HepG2 (cell line): ENCODE measurements around the gene ACSF3. TPM values are rescaled to one million over a fixed set of nuclear protein-coding genes. Genes with fewer than 3 reads are reported as not detected.
A peak's percentile ranks its signal among the peaks of the same experiment; 100 is the strongest.

Experiments
- DMAP1 ChIP-seq: IDR thresholded peaks from 2 replicates; pipeline ENCODE4 v1.6.1; 2016
- ELF4 ChIP-seq: sonication (generic); formaldehyde crosslinking; IDR thresholded peaks from 2 replicates; pipeline ENCODE4 v1.5.0; 2020; ENCODE audit warnings: missing genetic modification reagents, mild to moderate bottlenecking, moderate library complexity, borderline replicate concordance
- ETV5 ChIP-seq: IDR thresholded peaks from 2 replicates; pipeline ENCODE4 v1.6.1; 2018; ENCODE audit warnings: missing biosample characterization, missing genetic modification reagents, inconsistent platforms, borderline replicate concordance
- GLI4 ChIP-seq: sonication (generic); formaldehyde crosslinking; IDR thresholded peaks from 2 replicates; pipeline ENCODE4 v1.5.1; 2020; ENCODE audit warnings: missing genetic modification reagents, mild to moderate bottlenecking, moderate library complexity, borderline replicate concordance
- HNF4A ChIP-seq: sonication (generic); formaldehyde crosslinking; IDR thresholded peaks from 2 replicates; pipeline ENCODE4 v1.4.0; 2020; ENCODE audit warnings: missing genetic modification reagents
- KDM3A ChIP-seq: IDR thresholded peaks from 2 replicates; pipeline ENCODE4 v1.6.1; 2018; ENCODE audit warnings: low read depth, missing compliant biosample characterization
- MBD4 ChIP-seq: IDR thresholded peaks from 2 replicates; pipeline ENCODE4 v1.6.1; 2012; ENCODE audit warnings: low read length, inconsistent platforms, borderline replicate concordance
- MED8 ChIP-seq: sonication (generic); formaldehyde crosslinking; IDR thresholded peaks from 2 replicates; pipeline ENCODE4 v1.8.1; 2023; ENCODE audit warnings: mild to moderate bottlenecking, missing genetic modification reagents; ENCODE audit not compliant: insufficient replicate concordance
- NAIF1 ChIP-seq: sonication (generic); formaldehyde crosslinking; IDR thresholded peaks from 2 replicates; pipeline ENCODE4 v1.5.0; 2020; ENCODE audit warnings: mild to moderate bottlenecking, missing genetic modification reagents, borderline replicate concordance
- NCOR1 ChIP-seq: fragments of 200-600 bp; sonication (generic); IDR thresholded peaks from 2 replicates; pipeline ENCODE4 v1.7.0; 2017; ENCODE audit warnings: antibody characterized with exemption, low read length, borderline replicate concordance
- NKX3-1 ChIP-seq: sonication (generic); formaldehyde crosslinking; IDR thresholded peaks from 2 replicates; pipeline ENCODE4 v1.5.0; 2020; ENCODE audit warnings: missing genetic modification reagents
- PHF5A ChIP-seq: IDR thresholded peaks from one replicate; pipeline ENCODE4 v1.6.1; 2018; ENCODE audit warnings: low read depth, missing genetic modification reagents; ENCODE audit not compliant: unreplicated experiment
- PITX1 ChIP-seq: sonication (generic); formaldehyde crosslinking; IDR thresholded peaks from 2 replicates; pipeline ENCODE4 v1.5.1; 2020; ENCODE audit warnings: mild to moderate bottlenecking, missing genetic modification reagents
- RBM22 ChIP-seq: fragments of 200-400 bp; formaldehyde crosslinking; optimal IDR thresholded peaks from 2 replicates; pipeline ENCODE3; 2017; ENCODE audit warnings: mild to moderate bottlenecking, low read length, moderate library complexity
- RBM39 ChIP-seq: fragments of 200-400 bp; formaldehyde crosslinking; IDR thresholded peaks from one replicate; pipeline ENCODE4 v1.6.1; 2018; ENCODE audit warnings: antibody characterized with exemption, mild to moderate bottlenecking, low read depth, low read length; ENCODE audit not compliant: poor library complexity, severe bottlenecking
- RFX3 ChIP-seq: IDR thresholded peaks from 2 replicates; pipeline ENCODE4 v1.6.1; 2016; ENCODE audit warnings: missing biosample characterization, missing genetic modification reagents
- SP4 ChIP-seq: sonication (generic); formaldehyde crosslinking; IDR thresholded peaks from 2 replicates; pipeline ENCODE4 v1.8.1; 2023; ENCODE audit warnings: mild to moderate bottlenecking, missing genetic modification reagents
- ZFY ChIP-seq: sonication (generic); formaldehyde crosslinking; IDR thresholded peaks from 2 replicates; pipeline ENCODE4 v1.4.0; 2020; ENCODE audit warnings: missing genetic modification reagents
- ZMYM2 ChIP-seq: sonication (generic); formaldehyde crosslinking; IDR thresholded peaks from 2 replicates; pipeline ENCODE4 v1.8.0; 2022; ENCODE audit warnings: mild to moderate bottlenecking, missing genetic modification reagents
- ZNF205 ChIP-seq: IDR thresholded peaks from 2 replicates; pipeline ENCODE4 v1.6.1; 2018; ENCODE audit warnings: missing biosample characterization, missing genetic modification reagents
- ZNF33A ChIP-seq: sonication (generic); formaldehyde crosslinking; IDR thresholded peaks from 2 replicates; pipeline ENCODE4 v1.5.1; 2020; ENCODE audit warnings: missing genetic modification reagents, mild to moderate bottlenecking, moderate library complexity, borderline replicate concordance
- ZNF501 ChIP-seq: sonication (generic); formaldehyde crosslinking; IDR thresholded peaks from 2 replicates; pipeline ENCODE4 v1.5.1; 2020; ENCODE audit warnings: mild to moderate bottlenecking, moderate library complexity, missing genetic modification reagents
- ZNF775 ChIP-seq: sonication (generic); formaldehyde crosslinking; IDR thresholded peaks from 2 replicates; pipeline ENCODE4 v1.4.0; 2020; ENCODE audit warnings: missing genetic modification reagents, mild to moderate bottlenecking, moderate library complexity, borderline replicate concordance
- ZNF790 ChIP-seq: sonication (generic); formaldehyde crosslinking; IDR thresholded peaks from 2 replicates; pipeline ENCODE4 v1.8.0; 2022; ENCODE audit warnings: missing genetic modification reagents, mild to moderate bottlenecking, borderline replicate concordance
- polyA plus RNA-seq, 8 experiments: library from polyadenylated mRNA; depleted of rRNA in 3 of 8; stranded (reverse) in 7 of 8; unstranded in 1 of 8; fragments of >200 nt; fragmentation: Illumina TruSeq in 4 of 8; extraction: Trizol in 4 of 8; gene quantifications; 2 replicates each; pipeline versions ENCODE4 v1.2.1 to v1.2.3, GENCODE V29; 2011 to 2016; ENCODE audit warnings: low read depth in 4 of 8, missing spikeins in 1 of 8, mixed read lengths in 1 of 8; ENCODE audit not compliant: insufficient read depth in 1 of 8
- total RNA-seq, 5 experiments: library from RNA; depleted of rRNA; stranded (reverse); fragments of >200 nt; fragmentation: Illumina TruSeq; extraction: Trizol; gene quantifications; 2 replicates each; pipeline ENCODE4 v1.2.3, GENCODE V29; 2016; ENCODE audit warnings: low read depth in 1 of 5
- TF ChIP-seq, protein P1 (sequence below): sonication (generic); formaldehyde crosslinking; IDR thresholded peaks from 2 replicates; pipeline ENCODE4 v1.4.0; 2020; ENCODE audit warnings: missing genetic modification reagents, mild to moderate bottlenecking, borderline replicate concordance
- TF ChIP-seq, protein P2 (sequence below): sonication (generic); formaldehyde crosslinking; IDR thresholded peaks from 2 replicates; pipeline ENCODE4 v1.8.0; 2022; ENCODE audit warnings: mild to moderate bottlenecking, missing genetic modification reagents, moderate library complexity
- TF ChIP-seq, protein P3 (sequence below): sonication (generic); formaldehyde crosslinking; IDR thresholded peaks from 2 replicates; pipeline ENCODE4 v1.4.0; 2020; ENCODE audit warnings: missing genetic modification reagents, borderline replicate concordance

ACSF3 gene
- total and polyA plus RNA-seq, 2 of the 13 experiments (the other 11 are each of a cell fraction or from before 2014, with no cell fraction given), result 14.9 to 30.6 TPM

DNA sequence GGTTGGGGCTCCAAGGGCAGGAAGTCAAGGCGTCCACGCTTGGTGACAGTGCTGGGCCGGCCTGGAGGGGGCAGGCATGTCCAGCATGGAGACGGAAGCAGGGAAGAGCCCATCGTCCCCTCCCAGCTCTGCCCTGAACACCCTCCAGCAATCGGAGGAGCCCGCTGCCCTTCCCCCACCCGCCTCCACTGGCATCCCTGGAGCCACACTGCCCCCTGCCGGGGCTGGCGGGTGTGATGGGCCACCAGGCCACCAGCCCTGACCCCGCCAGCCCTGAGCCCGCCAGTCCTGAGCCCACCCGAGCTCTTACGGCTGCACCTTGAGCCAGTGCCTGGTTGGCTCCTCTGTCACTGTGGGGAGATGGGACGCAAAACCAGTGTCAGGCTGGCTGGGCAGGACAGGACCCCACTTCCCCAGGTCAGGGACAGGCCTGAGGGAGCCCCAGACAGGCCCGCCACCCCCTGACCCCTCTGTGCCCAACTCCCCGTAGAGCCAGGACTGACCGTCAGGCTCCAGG, 73.8 kb downstream of the ACSF3 start (continued):
- TF ChIP-seq PITX1 (CRISPR knock-in tag) (peak; percentile 75), MBD4 (no peak), RFX3 (no peak), RBM39 (peak; percentile 56), RBM22 (no peak), KDM3A (CRISPR knock-in tag) (peak; percentile 99), ZNF501 (CRISPR knock-in tag) (peak; percentile 92), NCOR1 (no peak), ZMYM2 (CRISPR knock-in tag) (peak; percentile 59; the same call in 1 of the 2 replicates), ZNF775 (no peak), ZNF790 (CRISPR knock-in tag) (0 out of 2 replicates have a peak, but pooled peaks have one; percentile 50), NKX3-1 (CRISPR knock-in tag) (no peak), PHF5A (peak; percentile 71), ZNF205 (CRISPR knock-in tag) (peak; percentile 82), ZNF33A (CRISPR knock-in tag) (no peak), SP4 (peak; percentile 81), ELF4 (CRISPR knock-in tag) (no peak), MED8 (CRISPR knock-in tag) (no peak), ETV5 (CRISPR knock-in tag) (peak; percentile 83), HNF4A (CRISPR knock-in tag) (peak; percentile 34; the same call in 1 of the 2 replicates), GLI4 (CRISPR knock-in tag) (no peak), ZFY (CRISPR knock-in tag) (no peak; the same call in 1 of the 2 replicates), NAIF1 (no peak), DMAP1 (CRISPR knock-in tag) (peak; percentile 60)
- TF ChIP-seq, protein P1, sequence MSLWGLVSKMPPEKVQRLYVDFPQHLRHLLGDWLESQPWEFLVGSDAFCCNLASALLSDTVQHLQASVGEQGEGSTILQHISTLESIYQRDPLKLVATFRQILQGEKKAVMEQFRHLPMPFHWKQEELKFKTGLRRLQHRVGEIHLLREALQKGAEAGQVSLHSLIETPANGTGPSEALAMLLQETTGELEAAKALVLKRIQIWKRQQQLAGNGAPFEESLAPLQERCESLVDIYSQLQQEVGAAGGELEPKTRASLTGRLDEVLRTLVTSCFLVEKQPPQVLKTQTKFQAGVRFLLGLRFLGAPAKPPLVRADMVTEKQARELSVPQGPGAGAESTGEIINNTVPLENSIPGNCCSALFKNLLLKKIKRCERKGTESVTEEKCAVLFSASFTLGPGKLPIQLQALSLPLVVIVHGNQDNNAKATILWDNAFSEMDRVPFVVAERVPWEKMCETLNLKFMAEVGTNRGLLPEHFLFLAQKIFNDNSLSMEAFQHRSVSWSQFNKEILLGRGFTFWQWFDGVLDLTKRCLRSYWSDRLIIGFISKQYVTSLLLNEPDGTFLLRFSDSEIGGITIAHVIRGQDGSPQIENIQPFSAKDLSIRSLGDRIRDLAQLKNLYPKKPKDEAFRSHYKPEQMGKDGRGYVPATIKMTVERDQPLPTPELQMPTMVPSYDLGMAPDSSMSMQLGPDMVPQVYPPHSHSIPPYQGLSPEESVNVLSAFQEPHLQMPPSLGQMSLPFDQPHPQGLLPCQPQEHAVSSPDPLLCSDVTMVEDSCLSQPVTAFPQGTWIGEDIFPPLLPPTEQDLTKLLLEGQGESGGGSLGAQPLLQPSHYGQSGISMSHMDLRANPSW (CRISPR knock-in tag), result no peak
- TF ChIP-seq, protein P2, sequence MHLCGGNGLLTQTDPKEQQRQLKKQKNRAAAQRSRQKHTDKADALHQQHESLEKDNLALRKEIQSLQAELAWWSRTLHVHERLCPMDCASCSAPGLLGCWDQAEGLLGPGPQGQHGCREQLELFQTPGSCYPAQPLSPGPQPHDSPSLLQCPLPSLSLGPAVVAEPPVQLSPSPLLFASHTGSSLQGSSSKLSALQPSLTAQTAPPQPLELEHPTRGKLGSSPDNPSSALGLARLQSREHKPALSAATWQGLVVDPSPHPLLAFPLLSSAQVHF (CRISPR knock-in tag), result no peak
- TF ChIP-seq, protein P3, sequence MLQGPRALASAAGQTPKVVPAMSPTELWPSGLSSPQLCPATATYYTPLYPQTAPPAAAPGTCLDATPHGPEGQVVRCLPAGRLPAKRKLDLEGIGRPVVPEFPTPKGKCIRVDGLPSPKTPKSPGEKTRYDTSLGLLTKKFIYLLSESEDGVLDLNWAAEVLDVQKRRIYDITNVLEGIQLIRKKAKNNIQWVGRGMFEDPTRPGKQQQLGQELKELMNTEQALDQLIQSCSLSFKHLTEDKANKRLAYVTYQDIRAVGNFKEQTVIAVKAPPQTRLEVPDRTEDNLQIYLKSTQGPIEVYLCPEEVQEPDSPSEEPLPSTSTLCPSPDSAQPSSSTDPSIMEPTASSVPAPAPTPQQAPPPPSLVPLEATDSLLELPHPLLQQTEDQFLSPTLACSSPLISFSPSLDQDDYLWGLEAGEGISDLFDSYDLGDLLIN (CRISPR knock-in tag), result no peak
